Psoas muscle (tissue), 8 donors: Measurements from ENCODE around the gene CDX2. TPM values are rescaled to one million over a fixed set of nuclear protein-coding genes. Genes with fewer than 3 reads are reported as not detected.

Source experiments
- ATAC-seq, 4 donors: fragments of 200-7000 bp; cut with Tn5 transposase; one replicate each; pipeline ENCODE4 v1.9.1; 2020; ENCODE audit warnings: moderate library complexity in 3 of 4, mild to moderate bottlenecking in 2 of 4
- DNase-seq, 2 donors: peaks; one replicate each; pipeline ENCODE4 v3.0.0-alpha.2; 2020
- H3K27ac ChIP-seq: fragments of 200-600 bp; one replicate; pipeline ENCODE4 v1.8.0; 2022
- H3K27me3 ChIP-seq, 3 donors: fragments of 200-600 bp in 1 of 3; one replicate each; pipeline versions ENCODE4 v1.6.1 to v1.8.0; 2013 to 2022; ENCODE audit warnings: low read length in 2 of 3, mild to moderate bottlenecking in 2 of 3, moderate library complexity in 1 of 3; ENCODE audit not compliant: insufficient read depth in 3 of 3
- H3K36me3 ChIP-seq, 2 donors: fragments of 200-600 bp in 1 of 2; one replicate each; pipeline versions ENCODE4 v1.6.1 to v1.8.0; 2013 to 2022; ENCODE audit warnings: low read depth in 1 of 2, mild to moderate bottlenecking in 1 of 2, moderate library complexity in 1 of 2; ENCODE audit not compliant: insufficient read depth in 1 of 2
- H3K4me1 ChIP-seq: fragments of 200-600 bp; one replicate; pipeline ENCODE4 v1.8.0; 2022
- H3K4me3 ChIP-seq: fragments of 200-600 bp; one replicate; pipeline ENCODE4 v1.8.0; 2022; ENCODE audit warnings: mild to moderate bottlenecking
- H3K9me3 ChIP-seq: fragments of 200-600 bp; one replicate; pipeline ENCODE4 v1.8.0; 2022
- WGBS, 3 donors: extraction: QIAGEN DNeasy Blood & Tissue Kit; methylation state at CpG; one replicate each; pipeline versions ENCODE4 v1.1.6 to v1.1.7; 2013; 5-methylcytosine and 5-hydroxymethylcytosine counted together
- intact Hi-C, 2 donors: fragments of 100-400 bp; cut with DNase I; formaldehyde crosslinking; loops; one replicate each; pipeline versions ENCODE4 v1.11.0 to v1.14.2; 2022
- polyA plus RNA-seq, 3 donors: library from polyadenylated mRNA; stranded (reverse); fragments of 200-250 nt; gene quantifications; one replicate each; pipeline ENCODE4 v1.2.3, GENCODE V29; 2013
- total RNA-seq, 4 donors: library from RNA; stranded (reverse); fragmentation: NEBNext Ultra II Directional in 2 of 4; extraction: Animal tissue kit (Norgen Biotek cat#: 25700) in 2 of 4; gene quantifications; one replicate each; pipeline versions ENCODE4 v1.2.1 to v1.2.4, GENCODE V29; 2021 to 2023
- TF ChIP-seq, protein P1 (sequence below): fragments of 200-600 bp; IDR thresholded peaks from one replicate; pipeline ENCODE4 v1.8.0; 2022; ENCODE audit warnings: antibody characterized with exemption
- donor health status: healthy with polysubstance abuse.
- donor health status: DM: no; HTN: no; CAD: no; lungs with moderate emphysema.
- donor health status: Bipolar disorder and iron deficiency.
- donor health status: healthy.
- donor health status: DM: yes; HTN: yes; CAD: no.
- donor health status: DM: no; HTN: no; CAD: no.
- donor health status: DM: no; HTN: no; CAD: no.
- donor health status: DM: yes; HTN: yes; CAD: no.

Gene CDX2
- total and polyA plus RNA-seq, 7 donors, result 0.03 TPM; not detected in 6

DNA sequence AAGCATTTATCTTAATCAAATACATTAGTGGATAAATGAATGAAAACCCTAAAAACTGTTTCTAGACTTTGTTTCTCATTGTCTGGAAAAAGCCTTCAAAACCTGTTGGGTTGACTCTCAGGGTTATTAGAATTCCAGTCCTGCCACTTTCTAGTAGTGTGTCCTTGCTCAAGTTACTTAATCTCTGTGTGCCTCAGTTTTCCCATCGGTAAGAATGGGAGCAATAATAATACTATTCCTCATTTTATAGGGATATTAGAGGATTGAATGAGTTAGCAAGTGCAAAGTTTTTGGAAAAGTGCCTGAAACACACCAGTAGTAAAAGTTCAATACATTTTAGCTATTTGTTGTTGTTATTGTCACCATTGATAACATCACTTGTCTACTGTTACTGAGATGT lies 16.5 kb upstream of the CDX2 start:
- Histone ChIP-seq H3K36me3 (no peaks in the 10 kb centered on the region), H3K27ac (no peak overlapping the region), H3K4me3 (no peak overlapping the region), H3K27me3 (peaks cover 0 to 47% (median 26%) of the 10 kb centered on the region in 3 donors), H3K9me3 (no peaks in the 10 kb centered on the region), H3K4me1 (no peaks in the 10 kb centered on the region)
- ATAC-seq (no peak), DNase-seq (no peak)
- WGBS, 3 donors, result 92 to 98% (median 92%) methylated on average over 1 of the region's 1 CpG
- intact Hi-C loops, result loop anchor here (2.0 to 10.0 kb wide), 4 partner anchors 153 to 1001 kb away; no protein-coding TSS in a partner anchor
- TF ChIP-seq, protein P1, sequence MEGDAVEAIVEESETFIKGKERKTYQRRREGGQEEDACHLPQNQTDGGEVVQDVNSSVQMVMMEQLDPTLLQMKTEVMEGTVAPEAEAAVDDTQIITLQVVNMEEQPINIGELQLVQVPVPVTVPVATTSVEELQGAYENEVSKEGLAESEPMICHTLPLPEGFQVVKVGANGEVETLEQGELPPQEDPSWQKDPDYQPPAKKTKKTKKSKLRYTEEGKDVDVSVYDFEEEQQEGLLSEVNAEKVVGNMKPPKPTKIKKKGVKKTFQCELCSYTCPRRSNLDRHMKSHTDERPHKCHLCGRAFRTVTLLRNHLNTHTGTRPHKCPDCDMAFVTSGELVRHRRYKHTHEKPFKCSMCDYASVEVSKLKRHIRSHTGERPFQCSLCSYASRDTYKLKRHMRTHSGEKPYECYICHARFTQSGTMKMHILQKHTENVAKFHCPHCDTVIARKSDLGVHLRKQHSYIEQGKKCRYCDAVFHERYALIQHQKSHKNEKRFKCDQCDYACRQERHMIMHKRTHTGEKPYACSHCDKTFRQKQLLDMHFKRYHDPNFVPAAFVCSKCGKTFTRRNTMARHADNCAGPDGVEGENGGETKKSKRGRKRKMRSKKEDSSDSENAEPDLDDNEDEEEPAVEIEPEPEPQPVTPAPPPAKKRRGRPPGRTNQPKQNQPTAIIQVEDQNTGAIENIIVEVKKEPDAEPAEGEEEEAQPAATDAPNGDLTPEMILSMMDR, result no peak

DNA sequence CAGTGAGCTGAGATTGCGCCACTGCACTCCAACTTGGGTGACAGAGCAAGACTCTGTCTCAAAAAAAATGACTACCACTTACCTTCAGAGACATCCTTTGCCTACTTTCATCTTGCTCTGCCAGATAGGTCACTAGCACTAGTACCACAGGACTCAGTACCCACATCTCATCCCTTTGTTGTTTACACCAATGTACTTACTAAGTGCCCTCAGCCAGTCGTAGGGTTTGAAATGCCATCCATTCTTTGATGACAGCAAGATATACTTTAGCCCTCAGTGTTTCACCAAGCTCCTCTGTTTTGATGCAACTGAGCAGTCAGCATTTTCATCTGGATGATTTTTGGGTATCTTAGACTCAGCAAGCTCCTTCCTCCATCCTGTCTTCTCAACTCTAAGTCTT lies 13.2 kb upstream of the CDX2 start:
- Histone ChIP-seq H3K36me3 (no peaks in the 10 kb centered on the region), H3K9me3 (no peaks in the 10 kb centered on the region), H3K27me3 (peaks cover 2 to 64% (median 42%) of the 10 kb centered on the region in 3 donors), H3K27ac (no peak overlapping the region), H3K4me3 (no peak overlapping the region), H3K4me1 (no peaks in the 10 kb centered on the region)
- WGBS, 3 donors, result 59 to 66% (median 63%) methylated on average over 2 of the region's 2 CpGs
- TF ChIP-seq, protein P1, result no peak
- intact Hi-C loops, result loop anchor here (5.0 to 10.0 kb wide), 4 partner anchors 448 to 998 kb away; no protein-coding TSS in a partner anchor
- no peak for DNase-seq
- ATAC-seq, result no peak

DNA sequence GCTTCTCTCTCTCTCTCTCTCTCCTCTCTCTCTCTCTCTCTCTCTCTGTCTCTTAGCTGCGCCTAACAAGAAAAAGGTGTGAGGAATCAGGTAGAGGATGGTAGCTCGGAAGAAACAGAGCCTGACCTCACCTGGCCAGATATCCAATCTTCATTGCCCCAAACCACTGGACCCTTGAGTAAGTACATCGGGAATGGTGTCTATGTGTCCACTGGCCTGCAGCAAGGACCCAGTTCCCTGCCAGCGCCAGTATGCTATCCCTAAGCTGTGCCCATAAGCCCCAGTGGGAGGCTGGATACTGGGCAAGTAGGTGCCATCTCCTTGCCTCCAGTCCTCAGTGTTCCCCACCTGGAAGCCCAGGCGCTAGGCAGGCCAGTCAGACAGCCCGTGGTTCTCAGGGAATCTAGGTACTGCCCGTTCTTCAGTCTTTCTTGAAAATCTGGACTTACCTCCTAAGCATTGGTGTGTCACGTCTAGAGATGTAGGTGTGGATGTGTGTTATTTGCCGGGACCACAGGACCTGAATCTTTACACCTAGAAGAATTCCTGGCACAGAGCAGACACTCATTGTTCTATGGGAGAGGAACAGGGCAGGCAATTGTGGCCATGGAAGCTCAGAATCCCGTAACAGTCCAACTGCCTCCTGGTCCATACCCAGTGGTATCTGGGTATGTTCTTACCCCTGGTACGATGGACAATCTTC lies 12.0 kb upstream of the CDX2 start:
- Histone ChIP-seq H3K27me3 (peaks cover 2 to 76% (median 42%) of the 10 kb centered on the region in 3 donors), H3K4me3 (no peak overlapping the region), H3K9me3 (no peaks in the 10 kb centered on the region), H3K36me3 (no peaks in the 10 kb centered on the region), H3K4me1 (no peaks in the 10 kb centered on the region), H3K27ac (no peak overlapping the region)
- TF ChIP-seq, protein P1, result no peak
- ATAC-seq, result no peak
- intact Hi-C loops, result loop anchor here (5.0 to 10.0 kb wide), 4 partner anchors 446 to 996 kb away; no protein-coding TSS in a partner anchor
- WGBS, 3 donors, result 24 to 25% (median 24%) methylated on average over 11 of the region's 11 CpGs
- DNase-seq, result no peak

DNA sequence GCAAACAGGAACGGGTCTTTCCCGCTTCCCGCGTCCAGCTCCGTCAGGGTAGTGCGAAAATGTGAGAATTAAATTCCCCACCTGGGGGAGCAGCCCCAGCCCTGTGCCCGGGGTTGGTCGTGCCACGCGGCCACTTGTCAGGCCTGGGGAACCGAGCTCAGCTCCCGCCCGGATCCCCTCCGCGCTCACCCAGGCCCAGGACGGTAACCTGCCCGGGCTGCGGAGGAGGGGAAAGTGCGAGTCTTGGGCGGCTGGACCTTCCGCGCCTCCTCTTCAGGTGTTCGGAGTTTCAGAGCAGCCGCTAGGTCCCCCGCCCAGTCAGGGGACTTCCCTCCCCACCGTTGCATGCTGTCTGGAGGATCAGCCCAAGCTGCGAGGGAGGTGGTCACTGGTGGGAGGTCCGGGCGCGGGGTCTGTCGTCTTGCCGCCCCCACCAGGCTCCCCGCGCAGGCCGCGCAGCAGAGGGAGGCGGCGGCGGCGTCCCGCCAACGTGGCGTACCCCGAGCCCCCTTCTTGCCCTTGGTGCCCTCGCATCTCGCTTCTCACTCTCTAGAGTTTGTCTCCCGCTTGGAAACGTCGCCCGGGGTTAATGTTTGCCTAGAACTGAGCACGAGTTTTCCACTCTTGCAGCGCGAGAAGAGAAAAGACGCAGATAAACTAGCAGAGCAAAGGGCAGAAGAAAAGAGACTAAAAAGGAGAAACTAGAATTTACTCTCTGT lies 11.3 kb upstream of the CDX2 start:
- no peaks in the 10 kb centered on the region for H3K4me1 ChIP-seq
- ATAC-seq, result no peak
- DNase-seq, result no peak
- TF ChIP-seq, protein P1, result no peak
- H3K9me3 ChIP-seq, result no peaks in the 10 kb centered on the region
- no peak overlapping the region for H3K4me3 ChIP-seq
- intact Hi-C loops, result loop anchor here (5.0 to 10.0 kb wide), 4 partner anchors 446 to 996 kb away; no protein-coding TSS in a partner anchor
- no peak overlapping the region for H3K27ac ChIP-seq
- 3 to 5% (median 4%) methylated on average over 46 to 54 of the region's 54 CpGs for WGBS, 3 donors
- H3K36me3 ChIP-seq, result no peaks in the 10 kb centered on the region
- peaks cover 2 to 84% (median 43%) of the 10 kb centered on the region in 3 donors for H3K27me3 ChIP-seq
